TTC549 (cell line): ENCODE data around the gene VAV1.
"Not testable (repeated sequence)": the region's sequence is repeated elsewhere in the genome, so short reads cannot be mapped to it uniquely, and the experiment has no call there.

ENCODE experiments used
- FAIRE-seq: peaks from 2 replicates; lab custom pipeline; 2012; peaks lifted over from hg19 to GRCh38; lab: Jason Lieb, UNC

VAV1 gene

DNA sequence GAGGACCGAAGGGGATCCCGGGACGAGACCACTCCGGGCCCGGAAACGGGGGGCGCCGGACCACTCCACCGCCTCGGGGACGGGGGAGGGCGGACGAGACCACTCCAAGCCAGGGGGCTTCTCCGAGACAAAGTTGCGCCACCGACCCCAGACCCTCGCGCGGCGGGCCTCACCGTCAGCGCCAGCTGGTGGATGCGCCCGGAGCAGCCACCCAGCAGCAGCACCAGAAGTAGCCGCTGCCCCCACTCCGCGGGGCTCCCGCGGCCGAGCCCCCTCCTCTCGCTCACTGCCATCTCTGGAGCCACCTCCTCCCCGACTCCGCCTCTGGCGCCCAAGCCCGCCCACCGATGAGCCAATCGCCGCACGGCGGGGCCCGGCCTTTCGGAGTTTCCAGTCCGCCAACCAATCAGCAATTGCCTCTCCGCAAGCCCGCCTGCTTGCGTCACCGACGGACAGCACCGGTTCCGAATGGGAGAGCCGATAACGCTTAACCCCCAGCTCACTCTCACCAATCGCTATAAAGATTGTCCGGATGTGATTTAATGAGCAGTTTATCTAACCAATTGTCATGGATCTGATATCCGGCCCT lies 35.1 kb upstream of the VAV1 start, which contains the start of gene GPR108:
GPR108 (minus strand) TSS at position 297 of the 589 bp plus-strand sequence; CDS start at position 293, 4 bp downstream.
- FAIRE-seq: peak; percentile 99

DNA sequence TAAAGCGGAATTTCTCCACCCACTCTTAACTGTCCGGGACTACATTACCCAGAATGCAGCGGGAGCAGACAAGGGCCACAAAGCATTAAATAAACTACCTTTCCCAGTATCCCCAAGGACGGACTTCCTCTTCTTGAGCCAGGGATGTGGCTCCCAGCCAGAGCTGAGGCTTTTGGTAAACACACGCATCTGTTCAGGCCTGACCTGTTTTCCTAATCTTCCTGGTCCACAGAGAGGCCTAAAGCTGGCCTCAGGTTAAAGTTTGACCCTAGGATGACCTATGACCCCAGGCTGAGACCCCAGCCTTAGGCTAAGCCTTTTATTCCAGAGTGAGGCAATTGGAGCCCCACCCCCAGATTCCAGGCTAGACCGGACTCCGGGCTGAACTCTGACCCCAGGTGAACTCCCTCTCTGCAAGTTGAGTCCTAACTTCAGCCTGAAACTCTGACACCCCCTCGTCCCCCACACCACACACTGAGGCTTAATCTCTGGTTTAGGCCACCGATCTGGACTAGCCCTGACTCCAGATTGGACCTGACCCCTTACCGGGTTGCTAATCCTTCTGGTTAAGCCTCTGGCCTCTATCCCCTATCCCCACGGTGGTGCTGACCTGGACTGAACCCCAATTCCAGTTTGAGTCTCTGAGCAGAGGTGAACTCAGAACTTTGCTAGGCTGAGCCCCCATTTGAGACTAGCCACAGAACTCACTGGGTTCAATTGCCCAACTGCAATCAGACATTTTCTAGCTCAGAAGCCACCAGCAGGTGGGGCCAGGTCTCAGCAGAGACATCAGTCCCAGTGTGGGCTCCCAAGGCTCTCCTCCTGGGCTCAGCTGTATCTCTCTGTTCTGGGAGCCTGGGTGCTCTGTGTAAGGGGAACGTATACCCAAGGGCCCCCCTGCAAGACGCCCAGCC lies 34.4 kb upstream of the VAV1 start:
- FAIRE-seq: no peak

DNA sequence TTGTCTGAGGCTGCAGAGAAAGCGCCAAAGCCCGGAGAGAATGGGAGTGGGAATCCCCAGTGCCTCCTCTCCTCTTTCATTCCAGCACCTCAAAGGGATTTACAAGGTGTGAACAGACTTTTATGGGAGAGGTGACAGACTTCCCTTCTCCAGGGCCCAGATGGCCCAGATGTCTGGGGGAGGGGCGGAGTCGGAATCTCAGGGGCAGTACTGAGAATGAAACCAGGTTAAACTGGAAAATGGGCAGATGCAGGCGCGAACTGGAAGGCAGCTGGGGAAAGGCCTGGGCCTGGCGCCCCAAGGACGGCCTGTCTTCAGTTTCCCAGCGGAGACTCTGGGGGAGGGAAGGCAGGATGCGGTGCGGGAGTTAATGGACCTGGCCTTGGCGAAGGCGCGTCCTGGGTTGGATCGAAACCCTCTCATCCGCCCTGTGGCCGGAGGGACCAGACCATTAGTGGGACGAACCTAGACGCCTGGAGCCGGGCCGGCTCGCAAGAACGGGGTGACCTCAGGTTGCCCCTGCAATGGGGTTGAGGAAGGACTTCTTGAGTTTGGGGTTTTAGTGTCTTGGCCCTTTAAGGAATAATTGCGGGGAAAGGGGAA lies 33.6 kb upstream of the VAV1 start:
- no peak for FAIRE-seq

DNA sequence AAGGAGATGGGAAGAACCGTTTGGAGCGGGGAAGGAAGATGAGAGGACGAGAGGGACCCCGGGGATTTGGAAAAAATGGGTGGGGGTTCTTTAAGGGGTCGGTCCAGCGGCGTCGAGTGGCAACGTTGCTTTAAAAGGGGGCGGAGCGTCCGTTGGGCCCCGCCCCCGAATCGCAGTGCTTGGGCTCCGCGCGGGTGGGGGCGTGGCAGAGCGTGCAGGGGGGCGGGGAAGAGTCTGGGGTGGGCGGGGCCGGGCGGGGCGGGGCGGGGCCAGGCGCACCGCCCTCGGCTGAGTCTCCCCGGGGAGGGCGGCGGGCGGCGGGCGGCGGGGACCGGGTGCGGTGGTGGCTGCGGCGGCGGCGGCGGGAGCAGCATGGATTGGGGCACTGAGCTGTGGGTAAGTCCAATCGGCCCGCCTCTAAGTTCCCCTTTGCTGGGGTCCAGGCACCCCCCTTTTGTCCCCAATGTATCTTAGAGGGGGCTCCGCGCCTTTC lies 33.1 kb upstream of the VAV1 start, which contains the start of gene TRIP10:
TRIP10 (plus strand) TSS at position 291 of the 493 bp plus-strand sequence; CDS start at position 373, 82 bp downstream.
- no peak for FAIRE-seq

DNA sequence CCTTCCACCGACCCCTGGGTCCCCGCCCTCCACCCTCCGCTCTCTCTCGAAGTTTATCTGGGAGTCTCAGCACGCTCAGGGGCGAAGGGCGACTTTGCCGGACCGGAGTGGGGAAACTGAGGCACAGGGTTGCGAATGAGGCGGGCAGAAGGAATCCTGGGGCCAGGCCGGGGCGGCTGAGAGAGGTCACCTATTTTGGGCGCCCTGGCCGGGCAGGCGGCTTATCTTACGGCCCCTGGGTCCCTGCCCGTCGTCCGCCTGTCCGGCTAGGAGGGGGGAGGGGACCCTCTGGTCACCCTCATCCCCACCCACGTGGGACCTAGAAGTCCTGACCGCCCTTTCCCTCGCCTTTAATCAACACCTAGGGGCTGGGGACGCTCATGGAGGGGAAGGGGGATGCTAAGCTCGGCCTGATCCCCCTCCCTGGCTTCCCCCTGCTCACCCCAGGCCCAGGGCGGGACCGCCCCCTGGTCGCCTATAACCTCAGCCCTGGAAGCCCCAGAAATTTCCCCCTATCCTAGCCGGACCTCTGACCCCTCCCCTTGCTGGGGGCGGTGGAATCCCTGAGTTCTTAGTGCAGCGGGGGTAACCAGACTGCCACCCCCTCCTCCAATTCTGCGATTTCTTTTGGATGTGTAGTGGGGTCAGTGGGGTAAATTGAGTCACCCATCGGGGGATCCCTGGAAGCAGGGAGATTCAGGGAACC lies 32.5 kb upstream of the VAV1 start:
- no peak for FAIRE-seq

DNA sequence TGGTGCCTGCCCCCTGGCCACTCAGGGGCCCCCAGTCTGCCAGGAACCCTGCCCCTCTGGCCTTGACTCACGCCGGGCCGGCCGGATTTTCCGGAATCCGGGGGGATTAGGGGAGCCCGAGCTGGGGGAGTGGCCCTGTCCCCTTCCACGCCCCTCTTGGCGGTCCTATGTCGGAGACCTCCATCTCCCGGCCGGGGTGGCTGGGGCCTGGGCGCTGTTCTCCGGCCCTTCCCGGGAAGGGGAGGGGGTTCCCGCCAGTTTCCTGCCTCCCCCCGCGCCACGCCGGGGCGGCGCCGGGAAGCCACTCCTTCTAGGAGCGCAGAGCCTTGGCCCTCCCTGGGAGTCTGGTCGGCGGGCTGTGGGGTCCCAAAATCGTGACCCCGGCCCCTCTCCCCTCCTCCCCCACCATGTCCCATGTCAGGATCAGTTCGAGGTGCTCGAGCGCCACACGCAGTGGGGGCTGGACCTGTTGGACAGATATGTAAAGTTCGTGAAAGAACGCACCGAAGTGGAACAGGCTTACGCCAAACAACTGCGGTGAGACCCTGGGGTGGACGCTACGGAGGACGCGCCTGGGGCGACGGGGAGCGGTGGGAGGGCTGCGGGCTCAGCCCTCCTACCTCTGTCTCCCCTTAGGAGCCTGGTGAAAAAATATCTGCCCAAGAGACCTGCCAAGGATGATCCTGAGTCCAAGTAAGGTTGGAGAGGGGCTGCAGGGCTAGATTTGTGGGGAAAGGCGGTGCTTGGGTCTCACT lies 31.7 kb upstream of the VAV1 start:
- FAIRE-seq: no peak

DNA sequence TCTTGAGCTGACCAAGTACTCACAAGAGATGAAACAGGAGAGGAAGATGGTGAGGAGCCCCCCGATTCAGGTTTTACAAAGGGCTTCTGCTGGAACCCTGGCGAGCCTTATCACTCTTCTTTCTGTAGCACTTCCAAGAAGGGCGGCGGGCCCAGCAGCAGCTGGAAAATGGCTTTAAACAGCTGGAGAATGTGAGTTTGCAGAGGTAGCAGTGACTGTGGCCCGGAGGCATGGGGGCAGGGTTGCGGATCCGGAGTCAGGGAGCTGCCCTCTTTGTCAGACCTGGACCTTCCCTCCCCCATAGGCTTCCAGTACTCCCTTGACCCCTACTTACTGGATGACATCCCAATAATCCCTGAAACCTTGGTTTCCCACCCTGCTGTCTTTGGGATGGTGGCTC lies 29.4 kb upstream of the VAV1 start:
- no peak for FAIRE-seq

DNA sequence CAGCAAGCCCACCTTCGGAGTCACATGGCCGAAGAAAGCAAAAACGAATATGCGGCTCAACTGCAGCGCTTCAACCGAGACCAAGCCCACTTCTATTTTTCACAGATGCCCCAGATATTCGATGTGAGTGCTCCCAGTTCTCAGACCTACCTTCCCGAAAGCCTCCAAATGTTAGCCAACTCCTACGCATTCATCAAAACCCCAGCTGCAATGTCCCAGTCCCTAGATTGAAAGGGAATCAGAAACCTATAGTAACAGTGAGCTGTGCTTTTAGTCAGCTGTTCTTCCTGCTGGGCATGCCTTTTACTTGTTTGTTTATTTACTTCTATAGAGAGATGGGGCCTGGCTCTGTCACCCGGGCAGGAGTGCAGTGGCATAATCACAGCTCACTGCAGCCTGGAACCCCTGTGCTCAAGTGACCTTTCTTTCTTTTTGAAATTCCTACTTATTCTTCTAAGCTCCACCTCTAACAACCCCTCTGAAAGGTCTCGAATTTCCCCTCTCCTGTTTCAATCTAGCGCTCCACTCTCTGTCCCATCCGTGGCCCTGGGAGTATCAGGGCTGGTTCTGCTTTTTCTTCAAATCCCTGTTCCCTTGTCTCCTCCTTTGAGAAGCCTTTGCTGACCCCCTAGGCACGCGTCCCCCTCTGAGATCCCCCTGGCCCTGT lies 28.7 kb upstream of the VAV1 start:
- no peak for FAIRE-seq

DNA sequence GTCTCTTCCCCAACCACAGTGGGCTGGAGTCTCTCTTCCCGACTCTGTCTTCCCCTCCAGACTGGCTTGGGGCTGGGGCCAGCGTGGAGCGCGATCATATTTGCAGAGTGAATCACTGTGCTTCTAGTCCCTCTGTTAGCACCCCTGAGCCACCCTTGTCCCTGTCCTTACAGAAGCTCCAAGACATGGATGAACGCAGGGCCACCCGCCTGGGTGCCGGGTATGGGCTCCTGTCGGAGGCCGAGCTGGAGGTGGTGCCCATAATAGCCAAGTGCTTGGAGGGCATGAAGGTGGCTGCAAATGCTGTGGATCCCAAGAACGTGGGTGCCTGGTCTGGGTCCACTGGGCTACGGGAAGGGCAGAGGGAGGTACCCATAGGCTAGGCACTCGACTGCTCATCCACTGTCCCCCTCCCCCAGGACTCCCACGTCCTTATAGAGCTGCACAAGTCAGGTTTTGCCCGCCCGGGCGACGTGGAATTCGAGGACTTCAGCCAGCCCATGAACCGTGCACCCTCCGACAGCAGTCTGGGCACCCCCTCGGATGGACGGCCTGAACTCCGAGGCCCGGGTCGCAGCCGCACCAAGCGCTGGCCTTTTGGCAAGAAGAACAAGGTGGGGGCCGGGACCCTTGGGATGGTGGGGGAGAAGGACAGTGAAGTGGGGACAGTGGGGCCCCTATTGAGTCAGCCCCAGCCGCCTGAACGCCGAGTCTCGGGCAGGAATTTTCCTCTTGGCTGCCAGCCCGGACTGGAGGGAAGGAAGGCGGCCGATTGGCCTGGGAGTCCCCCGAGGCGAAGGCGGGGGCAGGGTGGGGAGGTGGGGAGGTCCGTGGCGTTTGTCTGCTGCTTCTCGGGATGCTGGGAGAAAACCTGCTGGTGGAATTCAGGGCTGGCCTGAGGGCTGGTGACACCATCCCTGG lies 27.9 kb upstream of the VAV1 start:
- no peak for FAIRE-seq

DNA sequence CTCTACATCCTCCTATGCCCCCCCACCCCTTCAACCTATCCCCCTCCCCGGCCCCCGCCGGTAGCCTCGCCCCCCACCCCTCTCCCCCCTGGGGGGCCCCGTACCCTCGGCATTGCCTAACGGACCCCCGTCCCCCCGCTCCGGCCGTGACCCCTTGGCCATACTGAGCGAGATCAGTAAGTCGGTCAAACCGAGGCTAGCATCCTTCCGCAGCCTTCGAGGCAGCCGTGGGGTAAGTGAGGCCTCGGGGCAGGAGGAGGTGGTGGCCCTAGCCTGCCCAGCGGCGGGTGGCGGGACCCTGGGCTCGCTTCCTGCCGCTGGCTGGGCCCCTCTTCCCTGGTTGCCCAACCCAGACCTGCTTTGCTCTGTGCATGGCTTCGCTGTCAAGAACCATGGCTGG lies 26.5 kb upstream of the VAV1 start:
- no peak for FAIRE-seq

DNA sequence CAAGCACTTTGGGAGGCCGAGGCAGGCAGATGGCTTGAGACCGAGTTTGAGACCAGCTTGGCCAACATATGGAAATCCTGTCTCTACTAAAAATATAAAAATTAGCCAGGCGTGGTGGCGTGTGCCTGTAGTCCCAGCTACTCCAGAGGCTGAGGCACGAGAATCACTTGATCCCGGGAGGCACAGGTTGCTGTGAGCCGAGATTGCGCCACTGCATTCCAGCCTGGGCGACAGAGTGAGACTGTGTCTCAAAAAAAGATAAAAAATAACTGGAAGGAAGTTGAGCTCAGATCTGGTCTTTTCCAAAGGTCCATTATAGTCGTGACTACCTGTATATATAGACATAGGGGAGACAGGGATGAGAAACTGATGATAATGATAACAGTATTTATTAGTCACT lies 24.0 kb upstream of the VAV1 start:
- not testable (repeated sequence) for FAIRE-seq

DNA sequence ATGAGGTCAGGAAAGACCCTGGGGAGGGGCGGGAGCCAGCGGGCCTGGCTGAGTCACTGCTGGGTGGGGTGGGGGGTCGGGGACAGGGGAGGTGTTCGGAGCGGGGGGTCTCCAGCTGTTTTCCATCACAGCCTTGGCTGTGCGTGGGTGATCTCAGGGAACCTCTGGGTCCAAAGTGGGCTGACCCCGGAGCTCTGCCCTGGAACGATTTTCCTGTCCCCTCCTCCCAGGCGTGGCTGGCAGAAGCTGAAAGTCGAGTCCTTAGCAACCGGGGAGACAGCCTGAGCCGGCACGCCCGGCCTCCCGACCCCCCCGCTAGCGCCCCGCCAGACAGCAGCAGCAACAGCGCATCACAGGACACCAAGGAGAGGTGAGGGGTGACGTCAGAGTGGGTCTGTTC lies 22.4 kb upstream of the VAV1 start:
- FAIRE-seq: no peak

DNA sequence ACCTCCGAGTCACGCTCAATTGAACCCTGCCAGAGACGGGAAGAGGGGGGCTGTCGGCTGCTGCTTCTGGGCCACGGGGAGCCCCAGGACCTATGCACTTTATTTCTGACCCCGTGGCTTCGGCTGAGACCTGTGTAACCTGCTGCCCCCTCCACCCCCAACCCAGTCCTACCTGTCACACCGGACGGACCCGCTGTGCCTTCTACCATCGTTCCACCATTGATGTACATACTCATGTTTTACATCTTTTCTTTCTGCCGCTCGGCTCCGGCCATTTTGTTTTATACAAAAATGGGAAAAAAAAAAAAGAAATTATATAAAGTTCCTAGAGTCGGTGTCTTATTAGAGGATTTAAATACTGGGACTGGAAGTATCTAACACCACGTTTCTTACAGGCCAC lies 21.3 kb upstream of the VAV1 start:
- no peak for FAIRE-seq

DNA sequence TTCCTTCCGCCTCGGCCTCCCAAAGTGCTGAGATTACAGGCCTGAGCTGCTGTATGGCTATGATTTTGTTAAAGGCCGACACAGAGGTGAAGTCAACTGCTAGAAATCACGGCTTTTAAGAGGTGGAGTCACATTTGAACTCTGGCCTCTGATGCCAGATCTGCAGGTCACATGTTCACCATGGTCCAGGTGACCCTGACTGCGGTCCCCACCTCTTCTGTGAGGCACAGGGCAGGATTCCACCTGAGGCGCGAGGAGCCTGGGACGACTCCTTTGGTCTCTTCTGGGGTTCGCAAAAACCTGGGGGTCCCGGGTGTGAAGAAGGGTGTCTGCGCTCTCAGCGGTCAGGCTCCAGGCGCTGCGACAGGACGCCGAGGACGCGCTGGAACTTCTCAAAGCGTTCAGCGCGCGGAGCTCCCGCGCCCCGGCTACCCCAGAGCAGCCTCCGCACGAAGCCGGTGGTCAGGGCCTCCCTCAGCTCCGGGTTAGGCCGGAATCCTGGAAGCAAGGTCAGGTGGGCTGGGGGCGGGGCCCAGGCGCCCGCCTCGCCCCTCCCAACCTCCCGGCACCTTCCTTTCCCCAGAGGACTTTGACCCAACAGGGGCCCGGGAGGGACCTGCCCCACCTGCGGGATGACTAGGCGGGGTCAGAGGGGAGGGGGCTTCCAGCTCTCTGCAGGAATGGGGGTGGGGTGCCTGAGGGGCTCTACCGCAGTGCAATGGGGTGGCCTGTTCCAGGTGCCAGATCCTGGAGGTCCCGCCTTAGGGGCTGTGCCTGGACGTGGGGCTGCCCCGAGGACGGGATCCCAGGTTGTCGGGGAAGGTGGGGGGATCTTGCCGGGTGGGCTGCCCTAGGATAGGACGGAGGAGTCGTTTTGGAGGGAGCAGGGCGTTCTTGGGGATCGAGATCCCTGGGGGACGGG lies 20.0 kb upstream of the VAV1 start:
- FAIRE-seq: no peak

DNA sequence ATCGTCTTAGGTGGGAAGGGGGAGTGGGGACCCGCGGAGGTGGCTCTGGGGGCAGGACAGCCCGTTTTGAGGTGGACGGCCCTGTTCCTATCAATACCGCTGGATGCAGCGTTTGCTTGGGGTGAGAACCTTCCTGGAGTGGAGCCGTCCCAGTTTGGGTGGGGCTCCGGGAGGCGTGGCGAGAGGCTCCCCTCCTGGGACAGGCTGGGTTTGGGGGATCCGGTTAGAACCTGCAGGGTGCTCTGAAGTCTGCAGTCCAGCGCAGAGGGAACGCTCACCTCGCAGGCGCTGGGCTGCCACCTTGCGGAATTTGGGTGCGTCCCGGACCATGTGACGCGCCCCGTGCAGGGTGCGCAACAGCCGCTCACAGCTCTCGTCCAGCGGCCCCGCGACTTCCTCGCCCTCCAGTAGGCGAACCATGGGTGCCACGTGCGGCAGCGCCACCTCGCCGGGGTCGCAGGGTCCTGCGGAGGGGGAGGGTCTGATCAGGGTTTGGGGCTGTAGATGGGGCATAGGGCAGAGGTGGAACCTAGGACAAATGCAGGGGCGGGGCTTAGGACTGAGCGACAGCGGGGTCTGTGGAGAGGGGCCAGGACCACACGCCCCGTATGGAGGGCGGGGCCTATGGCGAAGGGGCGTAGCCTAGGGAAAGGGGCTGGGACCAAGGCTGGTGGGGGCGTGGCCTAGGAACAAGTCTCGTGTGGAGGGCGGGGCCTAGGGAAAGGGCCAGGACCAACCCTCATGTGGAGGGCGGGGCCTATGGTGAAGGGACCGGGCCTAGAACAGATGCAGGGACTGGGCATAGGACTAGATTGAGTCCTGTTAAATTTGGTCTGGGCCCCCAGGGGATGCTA lies 19.1 kb upstream of the VAV1 start:
- peak; percentile 68 for FAIRE-seq

DNA sequence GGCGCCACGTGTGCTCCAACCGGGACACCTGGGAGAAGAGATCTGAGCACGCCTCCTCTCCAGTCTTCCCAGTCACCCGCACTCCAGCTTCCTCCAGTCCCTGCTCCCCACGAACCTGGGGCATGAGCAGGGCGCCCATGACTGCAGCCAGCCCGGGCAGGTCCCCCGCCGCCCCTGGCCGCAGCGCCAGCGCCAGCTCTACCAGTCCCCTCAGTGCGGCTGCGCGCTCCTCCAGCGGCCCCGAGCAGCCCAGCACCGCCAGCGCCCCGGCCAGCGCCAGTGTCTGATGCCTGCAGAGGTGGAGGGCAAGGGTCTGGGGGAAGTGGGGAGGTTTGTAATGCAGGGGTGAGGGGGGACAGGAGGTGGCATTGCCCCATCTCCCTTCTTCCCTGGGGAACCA lies 18.4 kb upstream of the VAV1 start:
- no peak for FAIRE-seq

DNA sequence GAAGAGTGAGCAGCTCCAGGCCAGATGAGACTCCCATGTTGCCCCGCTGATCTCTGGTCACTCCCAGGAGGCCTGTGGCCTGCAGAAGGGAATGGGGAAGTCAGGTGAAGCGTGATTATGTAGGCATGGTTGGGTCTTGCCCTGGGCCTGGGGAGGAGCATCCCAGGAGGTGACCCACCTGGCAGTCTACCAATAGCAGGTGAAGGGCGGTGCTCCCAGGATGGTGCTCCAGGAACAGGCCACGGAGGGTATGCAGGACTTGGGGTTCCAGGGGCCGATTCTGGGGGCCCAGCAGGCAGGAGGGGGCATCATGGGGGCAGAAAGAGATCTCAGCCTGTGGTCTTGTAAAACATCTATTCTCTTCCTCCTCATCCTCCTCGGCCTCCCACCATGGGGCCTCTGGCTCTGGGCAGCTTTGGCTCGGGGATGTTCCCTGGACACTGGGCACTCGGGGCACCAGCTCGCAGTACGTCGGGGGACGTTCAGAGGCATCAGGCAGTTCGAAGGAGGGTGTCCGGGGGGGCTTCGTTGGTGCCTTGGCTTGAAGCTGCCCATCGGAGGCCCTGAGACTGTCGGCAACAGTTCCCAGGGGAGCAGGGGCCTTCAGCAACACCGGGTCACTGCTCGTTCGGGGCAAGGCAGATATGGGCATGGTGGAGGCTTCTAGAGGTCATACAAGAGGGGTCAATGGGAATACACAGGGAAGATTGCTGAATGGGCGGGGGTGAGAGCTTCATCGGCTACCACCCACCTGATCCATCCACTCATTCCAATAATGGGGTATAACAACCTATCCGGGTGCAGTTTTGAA lies 17.6 kb upstream of the VAV1 start:
- no peak for FAIRE-seq
